ENCODE measurements around the gene PCYT1A.
"Not testable (repeated sequence)": the region's sequence is repeated elsewhere in the genome, so short reads cannot be mapped to it uniquely, and the experiment has no call there.

Gene PCYT1A

DNA sequence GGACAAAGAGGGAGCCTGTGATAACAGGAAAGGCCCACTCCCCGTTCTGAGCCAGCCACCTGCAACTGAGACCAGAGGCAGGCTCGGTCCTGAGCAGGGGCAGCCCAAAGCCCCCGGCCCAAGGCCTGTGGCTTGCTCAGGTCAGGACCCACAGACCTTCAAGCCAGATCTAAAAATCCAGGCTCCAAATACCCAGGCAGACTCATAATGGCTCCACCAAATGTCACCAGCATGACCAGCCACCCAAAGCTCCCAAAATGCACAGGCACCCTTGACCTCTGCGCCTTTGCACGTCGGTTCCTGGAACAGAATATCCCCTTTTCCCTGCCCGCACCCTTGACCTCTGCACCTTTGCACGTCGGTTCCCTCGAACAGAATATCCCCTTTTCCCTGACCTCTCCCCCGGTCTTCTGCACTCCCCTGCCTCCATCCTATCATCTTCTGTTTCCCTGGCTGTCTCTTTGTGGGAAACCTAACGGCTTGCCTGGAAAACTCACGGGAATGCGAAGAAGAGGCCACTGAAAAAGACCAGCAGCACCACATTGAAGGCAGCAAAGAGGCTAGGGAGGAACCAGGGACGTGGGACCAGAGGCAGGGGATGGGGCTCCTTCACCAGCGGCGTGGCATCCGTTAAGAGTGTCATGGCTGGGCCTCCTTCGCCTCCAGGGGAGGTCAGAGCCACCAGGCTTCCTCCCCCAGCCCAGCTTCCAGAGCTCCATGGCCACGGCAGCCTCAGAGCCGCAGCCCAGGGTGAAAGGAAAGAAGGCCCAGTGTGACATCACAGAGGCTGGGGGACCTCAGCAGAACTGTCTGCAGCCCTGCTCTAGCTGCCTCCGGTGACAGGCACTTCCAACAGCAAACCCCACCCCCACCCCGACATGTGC is 76.6 kb downstream of the PCYT1A start, which contains the start of gene ZDHHC19:
ZDHHC19 (minus strand) TSS at position 728 of the 884 bp plus-strand sequence; CDS start at position 643, 85 bp downstream.
- DNase-seq: no peak

DNA sequence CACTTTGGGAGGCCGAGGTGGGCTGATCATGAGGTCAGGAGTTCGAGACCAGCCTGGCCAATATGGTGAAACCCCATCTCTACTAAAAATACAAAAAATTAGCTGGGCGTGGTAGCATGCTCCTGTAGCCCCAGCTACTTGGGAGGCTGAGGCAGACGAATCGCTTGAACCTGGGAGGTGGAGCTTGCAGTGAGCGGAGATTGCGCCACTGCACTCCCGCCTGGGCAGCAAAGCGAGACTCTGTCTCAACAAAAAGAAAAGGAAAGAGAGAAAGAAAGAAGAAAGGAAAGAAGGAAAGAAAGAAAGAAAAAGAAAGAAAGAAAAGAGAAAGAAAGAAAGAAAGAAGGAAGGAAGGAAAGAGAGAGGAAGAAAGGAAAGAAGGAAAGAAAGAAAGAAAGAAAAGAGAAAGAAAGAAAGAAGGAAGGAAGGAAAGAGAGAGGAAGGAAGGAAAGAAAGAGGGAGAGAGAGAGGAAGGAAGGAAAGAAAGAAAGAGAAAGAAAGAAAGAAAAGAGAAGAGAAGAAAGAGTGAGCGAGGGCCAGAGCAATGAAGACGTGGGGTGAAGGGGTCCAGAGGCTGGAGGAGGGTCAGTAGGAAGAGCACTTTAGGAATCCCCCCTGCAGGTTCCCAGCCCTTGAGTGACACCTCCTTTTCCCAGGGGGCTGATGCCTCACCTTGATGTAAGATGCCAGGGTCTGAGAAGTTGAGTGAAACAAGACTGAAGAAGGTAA is 77.4 kb downstream of the PCYT1A start:
- DNase-seq: not testable (repeated sequence)

DNA sequence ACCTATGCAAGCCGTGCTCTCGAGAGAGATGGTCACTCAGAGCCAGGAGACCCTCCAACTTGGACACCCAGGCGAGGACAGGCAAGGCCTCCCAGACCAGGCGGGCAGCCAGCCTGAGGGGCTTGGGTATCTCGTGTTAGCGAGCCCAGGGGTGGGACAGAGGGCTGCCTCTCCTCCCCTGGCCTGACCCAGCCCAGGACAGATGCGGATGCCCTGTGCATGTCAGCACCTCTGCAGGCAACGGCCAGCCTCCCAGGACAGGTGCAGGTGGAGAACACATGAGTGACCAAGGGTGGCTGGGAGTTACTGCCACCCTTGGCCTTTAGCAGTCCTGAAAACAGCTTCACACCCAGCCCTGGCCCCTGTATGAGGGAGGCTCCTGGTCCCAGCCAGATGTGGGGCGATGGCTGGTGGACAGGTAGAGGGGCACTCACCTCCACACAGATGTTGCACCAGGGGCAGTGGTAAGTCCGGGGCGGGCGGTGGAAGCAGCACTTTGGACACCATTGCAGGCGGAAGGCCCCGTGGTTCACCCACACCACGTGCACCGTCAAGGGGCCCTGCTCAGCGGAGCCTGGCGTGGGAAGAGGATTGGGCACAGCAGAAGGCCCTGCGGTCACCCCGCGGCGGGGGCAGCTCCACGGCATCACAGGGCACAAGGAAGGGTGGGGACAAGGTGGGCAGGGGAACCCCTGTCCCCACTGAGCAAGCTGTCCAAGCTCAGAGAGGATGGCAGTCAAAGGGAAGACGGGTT is 78.4 kb downstream of the PCYT1A start:
- DNase-seq: no peak

DNA sequence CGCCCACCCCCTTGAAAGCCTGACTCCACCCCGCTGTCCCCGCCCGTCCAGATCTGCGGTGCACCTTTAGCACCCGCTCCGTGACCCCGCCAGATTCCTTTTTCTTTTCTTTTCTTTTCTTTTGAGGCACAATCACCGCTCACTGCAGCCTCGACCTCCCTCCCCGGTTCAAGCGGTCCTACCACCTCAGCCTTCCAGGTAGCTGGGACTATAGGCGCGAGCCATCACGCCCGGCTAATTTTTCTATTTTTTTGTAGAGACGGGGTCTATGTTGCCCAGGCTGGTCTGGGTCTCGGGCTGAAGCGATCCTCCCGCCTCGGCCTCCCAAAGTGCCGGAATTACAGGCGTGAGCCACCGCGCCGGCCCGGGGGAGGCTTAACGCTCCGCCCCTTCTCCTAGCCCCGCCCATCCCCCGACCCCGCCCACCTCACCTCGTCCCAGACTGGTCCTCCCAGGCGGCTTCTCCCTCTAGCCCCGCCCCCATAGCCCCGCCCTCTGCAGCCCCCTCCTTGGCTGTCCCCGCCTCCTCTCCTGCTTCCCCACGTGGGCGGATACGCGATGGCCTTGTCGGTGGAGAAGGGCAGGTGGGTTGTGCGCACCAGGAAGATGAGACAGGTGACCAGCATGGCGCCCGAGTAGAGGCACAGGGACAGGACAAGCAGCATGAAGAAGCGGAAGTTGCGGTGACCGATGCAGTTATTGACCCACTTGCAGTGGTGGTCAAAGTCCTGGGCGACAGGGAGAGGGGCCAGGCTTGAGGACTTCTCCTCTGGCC is 79.5 kb downstream of the PCYT1A start:
- no peak for DNase-seq

DNA sequence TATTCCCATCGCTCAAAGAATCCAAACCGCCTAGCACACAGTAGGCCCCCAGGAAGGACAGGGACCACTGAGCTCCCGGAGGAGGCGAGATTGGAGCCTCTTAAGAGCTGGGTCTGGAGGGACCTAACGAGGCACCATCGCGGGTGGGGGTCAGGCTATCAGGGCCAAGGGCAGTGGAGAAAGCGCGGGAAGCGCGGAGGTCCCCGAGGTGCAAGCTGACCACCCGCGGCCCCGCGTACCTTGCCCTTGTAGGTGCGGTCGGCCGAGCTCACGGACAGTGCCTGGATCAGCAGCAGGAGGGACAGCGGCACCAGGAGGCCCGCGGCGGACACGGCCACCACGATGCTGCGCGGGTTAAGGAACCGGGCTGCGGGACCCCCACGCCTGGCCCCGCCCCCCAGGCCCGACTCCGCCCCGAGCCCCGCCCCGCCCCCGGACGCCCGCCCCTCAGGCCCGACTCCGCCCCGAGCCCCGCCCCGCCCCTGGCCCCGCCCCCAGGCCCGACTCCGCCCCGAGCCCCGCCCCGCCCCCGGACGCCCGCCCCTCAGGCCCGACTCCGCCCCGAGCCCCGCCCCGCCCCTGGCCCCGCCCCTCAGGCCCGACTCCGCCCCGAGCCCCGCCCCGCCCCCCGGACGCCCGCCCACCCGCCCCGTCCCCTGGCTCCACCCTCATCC is 80.2 kb downstream of the PCYT1A start:
- DNase-seq: no peak

DNA sequence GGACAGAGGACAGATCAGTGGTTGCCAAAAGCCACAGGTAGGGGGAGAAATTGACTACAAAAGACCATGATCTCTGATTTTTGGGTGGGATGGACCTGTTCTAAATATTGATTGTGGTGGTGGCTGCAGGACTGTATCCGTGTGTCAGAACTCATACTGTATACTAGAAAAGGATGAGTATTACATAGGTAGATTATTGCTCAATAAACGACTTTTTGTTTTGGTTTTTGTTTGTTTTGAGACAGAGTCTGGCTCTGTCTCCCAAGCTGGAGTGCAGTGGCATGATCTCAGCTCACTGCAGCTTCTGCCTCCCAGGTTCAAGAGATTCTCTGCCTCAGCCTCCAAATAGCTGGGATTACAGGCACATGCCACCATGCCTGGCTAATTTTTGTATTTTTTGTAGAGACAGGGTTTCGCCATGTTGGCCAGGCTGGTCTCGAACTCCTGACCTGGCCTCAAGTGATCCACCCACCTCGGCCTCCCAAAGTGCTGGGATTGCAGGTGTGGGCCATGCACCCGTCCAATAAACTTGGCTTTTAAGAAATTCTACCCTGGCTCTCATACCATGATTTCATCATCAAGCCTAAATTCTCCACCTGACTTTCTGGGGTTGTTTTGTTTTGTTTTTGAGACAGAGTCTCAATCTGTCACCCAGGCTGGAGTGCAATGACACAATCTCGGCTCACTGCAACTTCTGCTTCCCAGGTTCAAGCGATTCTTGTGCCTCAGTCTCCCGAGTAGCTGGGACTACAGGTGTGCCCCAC is 81.9 kb downstream of the PCYT1A start:
- not testable (repeated sequence) for DNase-seq

DNA sequence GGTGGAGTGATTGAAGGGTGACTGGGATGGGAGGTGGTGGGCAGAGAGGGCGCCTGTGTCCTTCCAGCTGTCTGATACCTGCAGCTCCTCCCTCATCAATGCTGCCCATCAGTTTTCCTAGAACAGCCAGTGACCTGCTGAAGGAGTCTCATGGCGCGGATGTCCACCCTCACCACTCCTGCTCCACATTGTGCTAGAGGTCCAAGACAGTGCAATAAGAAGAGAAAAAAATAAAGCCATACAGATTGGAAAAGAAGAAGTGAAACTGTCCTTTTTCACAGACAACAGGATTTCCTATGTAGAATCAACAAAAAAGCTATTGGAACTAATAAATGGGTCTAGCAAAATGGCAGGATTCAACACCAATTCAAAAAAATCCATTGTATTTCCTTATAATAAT is 83.7 kb downstream of the PCYT1A start:
- no peak for DNase-seq

DNA sequence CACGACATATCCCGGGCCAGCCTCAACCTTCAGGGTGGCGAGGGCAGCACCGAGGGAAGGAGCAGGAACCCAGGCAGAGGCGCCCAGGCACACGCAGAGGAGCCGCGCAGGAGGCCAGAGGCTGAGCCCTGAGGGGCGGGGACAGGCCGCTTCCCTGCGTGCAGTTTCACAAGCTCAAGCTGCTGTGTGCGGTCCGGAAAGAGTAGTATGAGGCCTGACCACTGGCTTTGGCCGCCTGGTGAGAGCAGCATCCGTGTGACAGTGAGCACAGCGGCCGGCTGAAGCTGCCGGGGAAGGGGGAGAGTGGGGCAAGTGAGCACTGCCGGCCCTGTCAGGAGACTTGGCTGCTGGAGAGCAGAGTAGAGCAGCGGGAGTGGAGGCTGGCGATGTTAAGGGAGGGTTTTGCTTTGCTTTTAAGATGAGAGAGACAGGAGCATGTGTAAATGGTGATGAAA is 85.0 kb downstream of the PCYT1A start:
- DNase-seq: no peak

DNA sequence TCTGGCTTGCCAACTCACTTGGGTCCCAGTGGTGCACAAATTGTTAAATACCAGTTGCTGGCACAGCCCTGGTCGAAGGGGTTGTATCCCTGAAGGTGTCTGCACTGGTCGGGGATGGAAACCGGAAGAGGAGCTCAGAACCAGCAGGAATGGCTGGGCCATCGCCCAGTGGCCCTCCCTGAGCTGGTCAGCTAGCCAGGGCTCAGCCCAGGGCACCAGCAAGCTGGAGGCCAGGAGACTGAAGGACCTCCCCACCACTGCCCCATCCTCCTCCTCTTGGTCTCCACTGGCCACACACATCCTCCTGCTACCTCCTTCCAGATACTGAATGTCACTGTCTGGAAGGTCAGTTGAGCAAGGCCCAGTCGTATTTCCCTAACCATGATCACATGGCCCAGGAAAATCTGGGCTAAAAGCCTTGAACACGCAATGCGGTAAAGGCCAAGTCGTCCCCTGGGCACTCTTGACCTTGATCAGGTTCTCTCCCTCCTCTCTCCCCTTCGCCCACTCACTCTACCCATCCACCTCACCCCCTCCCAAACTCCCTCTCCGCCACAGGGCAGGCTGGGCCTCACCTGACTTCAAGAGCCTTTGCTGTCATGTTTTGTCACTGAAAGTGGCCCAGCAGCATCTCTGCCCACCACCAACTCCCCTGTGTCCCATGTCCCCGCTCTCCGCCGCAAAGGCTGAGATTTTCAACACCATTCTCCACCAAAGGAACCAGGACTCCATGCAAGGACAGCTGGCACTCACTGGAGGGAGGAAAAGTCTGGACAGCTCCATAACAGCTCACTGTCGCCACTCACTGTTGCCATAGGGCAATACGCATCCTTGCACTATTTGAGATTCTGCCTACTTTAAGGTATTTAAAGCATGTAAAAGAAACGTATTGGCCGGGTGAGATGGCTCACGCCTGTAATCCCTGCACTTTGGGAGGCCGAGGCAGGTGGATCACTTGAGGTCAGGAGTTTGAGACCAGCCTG is 88.5 kb downstream of the PCYT1A start:
- DNase-seq: no peak

DNA sequence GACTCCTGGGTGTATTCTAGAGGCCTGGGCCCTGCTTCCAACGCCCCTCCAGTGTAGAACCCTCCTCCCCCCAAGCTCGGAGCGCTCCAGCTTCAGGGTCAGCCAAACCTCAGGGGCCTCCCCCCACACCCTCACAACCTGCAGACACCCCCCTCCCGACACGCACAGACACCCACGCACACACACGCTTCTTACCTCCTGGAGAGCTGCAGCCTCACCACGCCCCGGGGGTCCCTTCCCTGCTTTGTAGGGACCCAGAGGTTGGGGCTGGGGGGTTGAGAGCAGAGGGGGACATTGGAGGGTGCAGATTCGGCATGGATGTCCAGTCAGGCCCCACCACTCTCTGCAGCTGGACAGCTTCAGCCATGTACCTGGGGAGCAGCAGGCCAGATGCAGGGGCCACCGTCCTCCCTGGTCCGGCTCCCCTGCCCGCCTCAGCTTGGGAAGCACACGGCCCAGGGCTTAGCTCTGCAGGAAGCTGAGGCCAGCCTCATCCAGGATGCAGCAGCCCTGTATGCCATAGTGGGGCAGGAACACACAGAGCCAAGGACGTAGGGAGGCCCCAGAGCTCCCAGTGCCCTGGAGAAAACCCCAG is 89.3 kb downstream of the PCYT1A start:
- no peak for DNase-seq

DNA sequence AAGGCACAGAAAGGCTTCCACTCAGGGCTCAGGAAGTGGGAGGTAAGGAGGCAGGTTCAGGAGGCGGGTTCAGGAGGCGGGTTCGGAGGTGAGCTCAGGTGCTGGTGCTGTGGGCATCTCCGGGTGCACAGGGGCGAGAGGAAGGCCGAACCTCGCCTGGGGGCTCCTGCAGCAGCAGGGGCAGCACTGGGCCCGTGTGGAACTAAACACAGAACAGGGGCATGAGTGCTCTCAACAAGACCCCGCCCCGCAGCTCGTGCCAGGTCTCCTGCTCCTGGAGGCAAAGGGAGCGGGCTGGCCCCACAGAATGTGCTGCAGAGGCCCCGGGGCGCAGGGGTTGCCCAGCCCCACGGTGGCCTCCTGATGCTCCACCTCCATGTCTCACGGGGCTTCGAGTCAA is 90.0 kb downstream of the PCYT1A start:
- no peak for DNase-seq

DNA sequence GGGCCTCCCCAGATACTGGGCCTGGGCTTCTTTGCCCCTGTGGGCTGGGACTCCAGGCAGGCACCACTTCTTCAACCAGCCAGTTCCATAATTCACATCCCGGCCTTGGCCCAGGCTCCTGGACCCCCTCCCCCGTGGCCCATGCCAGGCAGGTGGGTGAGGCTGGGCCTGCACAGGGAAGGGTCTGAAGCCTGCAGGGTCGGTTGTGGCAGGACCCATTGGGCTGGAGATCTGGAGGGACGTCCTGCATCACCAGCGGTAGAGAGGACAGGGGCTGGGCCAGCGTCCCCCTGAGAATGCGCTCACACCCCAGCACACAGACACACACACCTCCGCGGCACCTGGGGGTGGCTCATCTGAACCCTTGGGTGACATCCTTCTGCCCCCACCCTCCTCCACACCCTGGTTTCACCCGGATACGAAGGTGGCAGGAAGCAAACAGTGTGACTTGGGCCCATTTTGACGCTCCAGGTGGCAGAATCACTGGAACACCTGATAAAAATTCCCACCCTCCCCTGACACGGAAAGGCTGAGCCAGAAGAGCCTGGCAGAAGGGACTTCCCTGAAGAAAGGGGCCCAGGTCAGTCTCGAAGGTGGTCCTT is 91.8 kb downstream of the PCYT1A start:
- DNase-seq: no peak

DNA sequence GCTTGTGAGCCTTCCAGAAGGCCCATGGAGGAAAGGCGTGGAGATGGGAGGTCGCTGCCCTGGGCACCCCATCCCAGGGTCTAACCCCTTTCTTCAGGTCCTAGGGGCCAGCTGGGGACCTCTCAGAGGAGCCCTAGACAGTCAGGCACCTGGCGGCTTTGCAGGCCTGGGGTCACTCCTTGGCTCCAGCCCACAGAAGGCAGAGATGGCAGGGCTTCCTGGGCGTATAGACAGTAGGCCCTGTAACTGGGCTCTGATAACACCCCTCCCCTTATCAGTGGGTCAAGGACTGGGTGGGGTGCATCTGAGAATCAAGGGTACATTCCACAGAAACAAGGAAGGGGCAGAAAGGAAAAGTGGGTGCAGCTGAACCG is 93.0 kb downstream of the PCYT1A start:
- no peak for DNase-seq

DNA sequence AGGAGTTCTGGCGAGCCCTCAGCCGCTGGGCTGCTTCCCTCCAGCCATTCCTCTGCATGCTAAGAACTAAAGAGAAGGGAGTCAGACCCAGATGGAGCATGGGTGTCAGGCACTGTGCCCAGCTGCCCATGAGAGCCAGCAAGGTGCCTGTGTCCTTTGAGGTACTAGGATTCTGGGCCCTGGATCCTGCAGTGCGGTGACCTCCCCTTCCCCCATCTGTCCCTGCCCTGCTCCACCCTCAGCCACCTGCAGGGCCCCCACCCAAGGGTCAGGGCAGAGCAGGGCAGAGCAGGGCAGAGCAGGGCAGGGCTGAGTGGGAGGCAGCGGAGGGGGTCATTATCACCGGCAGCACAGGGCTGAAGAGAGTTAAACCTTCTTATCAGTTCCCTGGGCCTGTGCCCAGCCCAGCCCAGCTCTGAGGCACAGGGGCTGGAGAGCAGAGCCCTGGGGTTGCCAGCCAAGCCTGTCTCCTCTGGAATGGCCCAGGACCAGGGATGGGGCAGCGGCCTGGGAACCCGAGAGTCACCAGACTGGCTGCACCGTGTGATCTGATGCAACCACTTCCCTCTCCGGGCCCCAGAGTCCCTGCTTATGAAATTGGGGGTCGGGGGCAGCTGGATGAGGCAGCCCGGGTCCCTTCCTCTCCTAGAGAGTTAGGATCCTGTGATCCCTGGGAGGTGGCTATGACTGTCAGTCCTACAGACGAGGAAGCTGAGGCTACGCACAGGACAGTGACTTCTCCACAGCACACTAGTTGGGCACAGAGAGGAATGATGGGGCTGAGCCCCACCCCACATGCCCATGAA is 93.6 kb downstream of the PCYT1A start:
- no peak for DNase-seq

DNA sequence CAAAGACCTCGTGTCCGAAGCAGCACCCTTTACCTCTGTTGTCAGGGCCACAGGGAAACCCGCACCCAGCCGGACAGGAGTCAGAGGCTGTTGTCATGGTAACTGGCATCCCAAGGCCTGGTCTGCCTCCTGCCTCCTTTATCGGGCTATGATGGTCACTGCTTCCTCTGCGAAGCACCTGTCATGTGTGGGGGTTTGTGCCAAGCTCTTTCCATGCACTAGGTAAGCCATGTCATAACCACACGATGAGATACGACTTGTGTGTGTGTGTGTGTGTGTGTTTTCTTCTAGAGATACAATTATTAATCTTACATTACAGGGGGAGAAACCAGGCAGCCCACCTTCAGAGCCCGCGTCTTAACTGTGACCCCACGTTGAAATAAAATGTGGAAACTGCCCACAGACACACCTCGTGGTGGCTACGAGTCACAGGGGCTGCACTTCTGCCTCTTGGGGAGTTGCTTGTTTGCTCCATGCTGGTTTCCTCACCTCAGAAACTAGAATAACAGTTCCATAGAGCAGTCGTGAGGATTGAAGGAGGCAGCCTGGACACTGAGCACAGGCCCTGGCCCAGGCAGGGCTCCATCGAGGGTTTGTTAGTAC is 94.3 kb downstream of the PCYT1A start:
- no peak for DNase-seq

DNA sequence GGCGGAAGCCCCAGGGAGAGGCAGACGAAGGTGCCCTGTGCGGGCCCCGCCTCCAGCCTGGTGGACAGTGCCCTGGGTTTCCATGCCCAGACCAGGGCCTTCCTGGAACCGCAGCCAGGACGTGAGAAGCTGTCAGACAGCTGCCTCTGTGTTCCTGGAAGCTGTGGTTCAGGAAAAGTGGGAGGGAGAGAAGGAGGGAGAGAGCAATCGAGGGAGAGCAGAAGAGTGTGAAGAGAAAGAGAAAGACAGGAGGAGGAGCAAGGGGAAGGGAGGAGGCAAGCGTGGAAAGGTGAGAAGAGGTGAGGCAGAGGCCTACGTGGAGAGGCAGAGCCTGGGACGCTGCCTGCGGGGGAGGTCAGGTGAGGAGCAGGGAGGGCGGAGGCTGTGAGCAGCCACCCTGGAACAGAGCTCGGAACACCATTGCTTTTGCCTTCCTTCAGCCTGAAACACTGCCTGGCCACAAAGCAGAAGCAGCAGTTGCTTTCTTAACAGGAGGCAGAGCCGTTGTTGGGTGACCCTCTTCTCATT is 94.9 kb downstream of the PCYT1A start:
- no peak for DNase-seq

DNA sequence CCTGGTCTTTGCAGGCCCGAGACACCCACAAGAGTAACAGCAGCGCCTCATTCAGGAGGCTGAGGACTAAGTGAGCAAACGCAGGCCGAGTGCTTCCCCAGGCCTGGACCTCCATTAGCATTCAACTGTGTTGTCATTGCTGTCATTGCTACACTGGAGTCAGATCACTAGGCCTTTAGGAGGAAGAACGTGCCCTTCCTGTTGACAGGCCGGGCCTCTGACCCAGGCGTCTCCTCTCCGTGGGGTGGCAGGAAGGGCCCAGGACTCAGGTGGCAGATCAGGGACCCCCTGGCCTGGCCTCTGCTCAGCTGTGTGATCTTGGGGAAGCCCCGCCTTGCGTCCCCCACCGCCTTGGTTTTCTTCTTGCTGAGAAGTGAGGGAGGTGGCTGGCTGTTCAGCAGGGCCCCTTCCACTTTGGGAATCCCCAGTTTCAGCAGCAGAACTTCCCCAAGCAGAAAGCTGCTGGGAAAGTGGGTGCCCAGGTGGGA is 95.4 kb downstream of the PCYT1A start:
- DNase-seq: no peak

All from NCI-H1048 (cell line).